GM12878 (cell line): Measurements from ENCODE around the gene CEP68. TPM values are rescaled to one million over a fixed set of nuclear protein-coding genes. Genes with fewer than 3 reads are reported as not detected.

ENCODE experiments used
- ATAC-seq: fragments of 200-7000 bp; cut with Tn5 transposase; 3 replicates; pipeline ENCODE4 v1.9.1; 2020; ENCODE audit warnings: mild to moderate bottlenecking, moderate library complexity
- BruUV-seq: library from RNA; stranded (reverse); fragments of 400-500 nt; replicated peaks from 2 replicates; lab custom pipeline; 2021; lab: Mats Ljungman, UMichigan
- CTCF ChIA-PET: fragments of 300-600 bp; sonication (Branson Sonifier 250); formaldehyde crosslinking; extraction: SDS; loops from one replicate; lab custom pipeline; 2021; ENCODE audit warnings: inconsistent platforms; lab: Yijun Ruan, JAX
- POLR2A ChIA-PET: fragments of 350-600 bp; formaldehyde crosslinking; extraction: SDS; loops from one replicate; lab custom pipeline; 2021; ENCODE audit warnings: inconsistent platforms; lab: Charles Lee
- RAD21 ChIA-PET: fragments of 300-600 bp; sonication (Branson Sonifier 250); formaldehyde crosslinking; loops from one replicate; lab custom pipeline; 2023; ENCODE audit warnings: antibody characterized with exemption; ENCODE audit not compliant: unreplicated experiment; lab: Charles Lee
- SMC1A ChIA-PET: fragments of 300-600 bp; sonication (Branson Sonifier 250); formaldehyde crosslinking; loops from one replicate; lab custom pipeline; 2023; ENCODE audit not compliant: unreplicated experiment, uncharacterized antibody; lab: Charles Lee
- DNase-seq: peaks from one replicate; pipeline ENCODE4 v3.0.0-alpha.2; 2011; ENCODE audit warnings: low read depth, low spot score
- FAIRE-seq: peaks from 3 replicates; lab custom pipeline; 2011; peaks lifted over from hg19 to GRCh38; lab: Jason Lieb, UNC
- H2AFZ ChIP-seq: 2 replicates; pipeline ENCODE4 v1.6.0; 2011; ENCODE audit warnings: low read depth, low read length, control low read depth; ENCODE audit not compliant: control insufficient read depth
- H3K27ac ChIP-seq: 2 replicates; pipeline ENCODE4 v1.5.1; 2011; ENCODE audit warnings: control low read depth; ENCODE audit not compliant: control insufficient read depth, insufficient read depth
- H3K27me3 ChIP-seq, 2 experiments: replicated peaks in 1 of 2; 2 replicates each; pipeline versions ENCODE4 v1.6.0 to v1.6.1; 2011; ENCODE audit warnings: low read length in 1 of 2; ENCODE audit not compliant: control insufficient read depth in 2 of 2, insufficient read depth in 2 of 2
- H3K36me3 ChIP-seq, 2 experiments: 2 replicates each; pipeline ENCODE4 v1.5.1; 2011; ENCODE audit warnings: low read length in 1 of 2; ENCODE audit not compliant: control insufficient read depth in 2 of 2, insufficient read depth in 2 of 2
- H3K4me1 ChIP-seq: 2 replicates; pipeline ENCODE4 v1.6.1; 2011; ENCODE audit warnings: mild to moderate bottlenecking, low read length, moderate library complexity, mixed read lengths; ENCODE audit not compliant: control insufficient read depth, insufficient read depth
- H3K4me2 ChIP-seq: 2 replicates; pipeline ENCODE4 v1.6.0; 2011; ENCODE audit warnings: control low read depth; ENCODE audit not compliant: control insufficient read depth, insufficient read depth
- H3K4me3 ChIP-seq: fragments of 200-600 bp; sonication (generic); 2 replicates; pipeline ENCODE4 v1.5.1; 2016
- H3K79me2 ChIP-seq: 2 replicates; pipeline ENCODE4 v1.6.0; 2011; ENCODE audit warnings: low read length; ENCODE audit not compliant: control insufficient read depth, insufficient read depth
- H3K9ac ChIP-seq: 2 replicates; pipeline ENCODE4 v1.8.0; 2011; ENCODE audit warnings: low read length, control low read depth, mixed read lengths; ENCODE audit not compliant: control insufficient read depth, insufficient read depth
- H3K9me3 ChIP-seq: replicated peaks from 3 replicates; pipeline ENCODE4 v1.5.1; 2011; ENCODE audit warnings: mild to moderate bottlenecking, low read length; ENCODE audit not compliant: control insufficient read depth, insufficient read depth
- H4K20me1 ChIP-seq: 2 replicates; pipeline ENCODE4 v1.6.0; 2011; ENCODE audit not compliant: control insufficient read depth, insufficient read depth
- CBFB ChIP-seq: IDR thresholded peaks from 2 replicates; pipeline ENCODE4 v1.6.1; 2016; ENCODE audit warnings: antibody characterized with exemption, low read depth
- CTCF ChIP-seq, 3 experiments: IDR thresholded peaks in 2 of 3; conservative IDR thresholded peaks in 1 of 3; 2 replicates each; pipeline ENCODE4 v1.5.1; 2011; ENCODE audit warnings: low read depth in 3 of 3, low read length in 3 of 3, mild to moderate bottlenecking in 3 of 3, control low read depth in 2 of 3, moderate library complexity in 2 of 3, inconsistent platforms in 1 of 3, mixed read lengths in 1 of 3; ENCODE audit not compliant: control insufficient read depth in 2 of 3, insufficient read depth in 1 of 3; ENCODE audit errors: extremely low read depth in 1 of 3
- RAD21 ChIP-seq: IDR thresholded peaks from 2 replicates; pipeline ENCODE4 v1.6.1; 2011; ENCODE audit warnings: mild to moderate bottlenecking, low read depth, low read length, moderate library complexity; ENCODE audit not compliant: insufficient read depth
- SKIL ChIP-seq: fragments of 450-650 bp; IDR thresholded peaks from 2 replicates; pipeline ENCODE4 v1.6.1; 2017; ENCODE audit warnings: mild to moderate bottlenecking, low read depth, inconsistent platforms; ENCODE audit not compliant: poor library complexity, severe bottlenecking
- SMC3 ChIP-seq: IDR thresholded peaks from 2 replicates; pipeline ENCODE4 v1.6.1; 2011; ENCODE audit warnings: low read length, improper control_type of control experiment, borderline replicate concordance
- ZNF384 ChIP-seq: IDR thresholded peaks from 2 replicates; pipeline ENCODE4 v1.6.1; 2012; ENCODE audit warnings: low read depth, mild to moderate bottlenecking, low read length, improper control_type of control experiment, borderline replicate concordance
- WGBS: methylation state at CpG from one replicate; pipeline ENCODE4 v1.1.6; 2016; ENCODE audit warnings: low lambda C conversion rate; ENCODE audit not compliant: insufficient replicate concordance, insufficient coverage; ENCODE audit errors: missing lambda C conversion rate; 5-methylcytosine and 5-hydroxymethylcytosine counted together
- in situ Hi-C: fragments of 300-500 bp; cut with MboI; formaldehyde crosslinking; loops from 9 replicates; pipeline ENCODE4 v1.14.3; 2018; ENCODE audit warnings: mixed read lengths
- intact Hi-C: fragments of 100-400 bp; cut with micrococcal nuclease; formaldehyde crosslinking; loops from one replicate; pipeline ENCODE4 v1.14.2; 2022; ENCODE audit not compliant: unreplicated experiment
- polyA plus RNA-seq, 11 experiments: library from polyadenylated mRNA; depleted of rRNA in 4 of 11; unstranded in 6 of 11; stranded (reverse) in 5 of 11; fragments of >200 nt; fragmentation: Nextera tagmentation in 4 of 11; fragmentation: Illumina TruSeq in 1 of 11; extraction: Ambion mirVana in 4 of 11; extraction: Trizol in 1 of 11; gene quantifications; 1 replicate in 1 of 11; 2 replicates in 10 of 11; pipeline versions ENCODE4 v1.2.1 to v1.2.3, GENCODE V29; 2011 to 2016; ENCODE audit warnings: inconsistent platforms in 2 of 11, missing spikeins in 2 of 11, low read depth in 1 of 11
- total RNA-seq, 4 experiments: library from RNA; depleted of rRNA in 3 of 4; stranded (reverse); fragments of >200 nt in 3 of 4; fragmentation: Illumina TruSeq in 1 of 4; extraction: Trizol in 1 of 4; gene quantifications; 2 replicates each; pipeline versions ENCODE4 v1.2.1 to v1.2.3, GENCODE V29; 2013 to 2021

The CEP68 gene
- total and polyA plus RNA-seq, 10 of the 15 experiments (the other 5 are each of a cell fraction or from before 2014, with no cell fraction given), result 1.1 to 11.1 (median 7.4) TPM

- no TSS peak for BruUV-seq
- ATAC-seq (peak; percentile 72), DNase-seq (no peak), FAIRE-seq (no peak)
- RAD21 ChIA-PET, result interaction anchor here (0.7 to 2.3 kb wide), 10 partner anchors 9 to 99 kb away, joined by 3 to 14 read pairs (median 4); no protein-coding TSS in a partner anchor
- intact Hi-C loops (no loop called here), in situ Hi-C loops (no loop called here)
- Histone ChIP-seq H3K9ac (no peak overlapping the region), H3K36me3 (peaks cover 30 to 46% of the 10 kb centered on the region in 2 experiments), H3K9me3 (no peaks in the 10 kb centered on the region), H3K27me3 (no peaks in the 10 kb centered on the region), H3K27ac (peak overlapping the region; percentile 38), H3K4me3 (no peak overlapping the region), H2AFZ (no peak overlapping the region), H4K20me1 (no peaks in the 10 kb centered on the region), H3K4me2 (no peak overlapping the region), H3K79me2 (no peaks in the 10 kb centered on the region), H3K4me1 (peaks cover 24% of the 10 kb centered on the region)
- WGBS, result 83% methylated on average over 4 of the region's 4 CpGs
- CTCF ChIA-PET, result interaction anchor here (0.6 to 3.4 kb wide), 14 partner anchors 9 to 478 kb away, joined by 3 to 24 read pairs (median 6); no protein-coding TSS in a partner anchor
- SMC1A ChIA-PET, result interaction anchor here (0.6 to 2.5 kb wide), 16 partner anchors 8 to 436 kb away, joined by 3 to 13 read pairs (median 4); partner anchors contain the start of gene SLC1A4
- TF ChIP-seq SKIL, result no peak
- no peak for TF ChIP-seq CBFB
- TF ChIP-seq SMC3, result peak; percentile 30; the same call in 1 of the 2 replicates
- peak; percentile 46 to 53 (median 51); a peak in 5 of 6 replicates for TF ChIP-seq CTCF (IDR thresholded peaks at IDR 0.05 in 2 of 3, conservative IDR thresholded peaks at IDR 0.05 in 1 of 3; ENCODE audit: control insufficient read depth in 2 of 3, extremely low read depth in 1 of 3, insufficient read depth in 1 of 3, low read depth in 3 of 3, low read length in 3 of 3)
- peak; percentile 52; the same call in 1 of the 2 replicates for TF ChIP-seq RAD21
- peak; percentile 21; the same call in 1 of the 2 replicates for TF ChIP-seq ZNF384
- POLR2A ChIA-PET, result interaction anchor here (0.6 to 0.9 kb wide), 5 partner anchors 10 to 153 kb away, joined by 3 to 7 read pairs (median 3); no protein-coding TSS in a partner anchor
Measured at GRCh38 chr2:65017335-65017734, 38.9 kb upstream of the CEP68 start.
